AG04450 (cell line): ENCODE measurements around the gene METTL9. TPM values are rescaled to one million over a fixed set of nuclear protein-coding genes. Genes with fewer than 3 reads are reported as not detected.

Source experiments
- CTCF ChIA-PET: fragments of 300-600, 350-600 bp; formaldehyde crosslinking; extraction: SDS; loops from one replicate; lab custom pipeline; 2022; ENCODE audit warnings: antibody characterized with exemption, inconsistent platforms; lab: Charles Lee
- POLR2A ChIA-PET: fragments of 350-600 bp; formaldehyde crosslinking; extraction: SDS; loops from one replicate; lab custom pipeline; 2021; ENCODE audit warnings: antibody characterized with exemption, inconsistent platforms; lab: Yijun Ruan, JAX
- DNase-seq: peaks from one replicate; pipeline ENCODE4 v3.0.0-alpha.2; 2011; ENCODE audit warnings: low read depth, low spot score
- H3K27ac ChIP-seq: one replicate; pipeline ENCODE4 v1.5.1; 2012; ENCODE audit warnings: low read depth, low read length, control low read depth
- H3K27me3 ChIP-seq: one replicate; pipeline ENCODE4 v1.6.0; 2012; ENCODE audit warnings: low read length; ENCODE audit not compliant: control insufficient read depth, insufficient read depth
- H3K4me3 ChIP-seq: 2 replicates; pipeline ENCODE4 v1.5.1; 2011; ENCODE audit warnings: mild to moderate bottlenecking, low read depth, low read length, control low read depth
- H3K9me3 ChIP-seq: 2 replicates; pipeline ENCODE4 v1.5.1; 2012; ENCODE audit warnings: low read length; ENCODE audit not compliant: control insufficient read depth, insufficient read depth
- CTCF ChIP-seq: IDR thresholded peaks from 2 replicates; pipeline ENCODE4 v1.5.1; 2011; ENCODE audit warnings: low read depth, low read length, control low read depth, inconsistent platforms
- polyA plus RNA-seq: library from polyadenylated mRNA; depleted of rRNA; stranded (reverse); fragments of >200 nt; gene quantifications from 2 replicates; pipeline ENCODE4 v1.2.3, GENCODE V29; 2011

METTL9 gene
- polyA plus RNA-seq, 1 experiment: 142 TPM

- no peak for TF ChIP-seq CTCF
- no peaks in the 10 kb centered on the region for H3K27me3 ChIP-seq
- no peak overlapping the region for H3K4me3 ChIP-seq
- H3K9me3 ChIP-seq: no peaks in the 10 kb centered on the region; the same call in 1 of the 2 replicates
- H3K27ac ChIP-seq: no peak overlapping the region
- no peak for DNase-seq
- ChIA-PET POLR2A (interaction anchor here (0.6 kb wide), 1 partner anchor 56 kb away, joined by 3 read pairs; no protein-coding TSS in a partner anchor), CTCF (interaction anchor here (0.6 to 1.1 kb wide), 4 partner anchors 9 to 62 kb away, joined by 3 to 4 read pairs (median 3); no protein-coding TSS in a partner anchor)
Measured at GRCh38 chr16:21650521-21650920, 51.1 kb downstream of the METTL9 start.

- TF ChIP-seq CTCF: no peak
- DNase-seq: no peak
Measured at GRCh38 chr16:21651515-21651914, 52.1 kb downstream of the METTL9 start.

GRCh38 chr16:21652453-21652852 lies 53.1 kb downstream of the METTL9 start, which contains the start of gene IGSF6:
Gene IGSF6, minus strand, starts transcription at chr16:21652608. Its CDS starts 10 bp downstream, at chr16:21652598.
- H3K27ac ChIP-seq: no peak within 1 kb of the TSS
- H3K27me3 ChIP-seq: no peaks in the 10 kb centered on the region
- ChIA-PET CTCF (interaction anchor here (1.1 kb wide), 1 partner anchor 56 kb away, joined by 3 read pairs; no protein-coding TSS in a partner anchor), POLR2A (no interaction called here)
- no peak for TF ChIP-seq CTCF
- H3K4me3 ChIP-seq: no peak within 1 kb of the TSS
- no peak for DNase-seq
- H3K9me3 ChIP-seq: no peaks in the 10 kb centered on the region; the same call in 1 of the 2 replicates

More at GRCh38 chr16:21651515-21651914, 52.1 kb downstream of the METTL9 start:
- Histone ChIP-seq H3K27me3 (no peaks in the 10 kb centered on the region), H3K4me3 (no peak overlapping the region), H3K27ac (no peak overlapping the region), H3K9me3 (no peaks in the 10 kb centered on the region; the same call in 1 of the 2 replicates)
- ChIA-PET POLR2A (no interaction called here), CTCF (interaction anchor here (0.9 to 1.1 kb wide), 3 partner anchors 12 to 69 kb away, joined by 3 read pairs; no protein-coding TSS in a partner anchor)

GRCh38 chr16:21653571-21653970 lies 54.2 kb downstream of the METTL9 start:
- H3K27me3 ChIP-seq: no peaks in the 10 kb centered on the region
- POLR2A ChIA-PET: no interaction called here
- no peak overlapping the region for H3K4me3 ChIP-seq
- CTCF ChIA-PET: no interaction called here
- no peak for TF ChIP-seq CTCF
- no peaks in the 10 kb centered on the region; the same call in 1 of the 2 replicates for H3K9me3 ChIP-seq
- no peak for DNase-seq
- H3K27ac ChIP-seq: no peak overlapping the region

- Histone ChIP-seq H3K4me3 (no peak overlapping the region), H3K27ac (no peak overlapping the region), H3K9me3 (no peaks in the 10 kb centered on the region; the same call in 1 of the 2 replicates), H3K27me3 (no peaks in the 10 kb centered on the region)
- CTCF ChIA-PET: no interaction called here
- POLR2A ChIA-PET: no interaction called here
- TF ChIP-seq CTCF: no peak
- no peak for DNase-seq
Measured at GRCh38 chr16:21654466-21654865, 55.1 kb downstream of the METTL9 start.
